NCI-H345 (cell line): ENCODE measurements around the gene TRMT1.

Experiments
- DNase-seq: peaks from one replicate; lab custom pipeline; 2025; lab: John Stamatoyannopoulos, UW

Gene TRMT1

DNA sequence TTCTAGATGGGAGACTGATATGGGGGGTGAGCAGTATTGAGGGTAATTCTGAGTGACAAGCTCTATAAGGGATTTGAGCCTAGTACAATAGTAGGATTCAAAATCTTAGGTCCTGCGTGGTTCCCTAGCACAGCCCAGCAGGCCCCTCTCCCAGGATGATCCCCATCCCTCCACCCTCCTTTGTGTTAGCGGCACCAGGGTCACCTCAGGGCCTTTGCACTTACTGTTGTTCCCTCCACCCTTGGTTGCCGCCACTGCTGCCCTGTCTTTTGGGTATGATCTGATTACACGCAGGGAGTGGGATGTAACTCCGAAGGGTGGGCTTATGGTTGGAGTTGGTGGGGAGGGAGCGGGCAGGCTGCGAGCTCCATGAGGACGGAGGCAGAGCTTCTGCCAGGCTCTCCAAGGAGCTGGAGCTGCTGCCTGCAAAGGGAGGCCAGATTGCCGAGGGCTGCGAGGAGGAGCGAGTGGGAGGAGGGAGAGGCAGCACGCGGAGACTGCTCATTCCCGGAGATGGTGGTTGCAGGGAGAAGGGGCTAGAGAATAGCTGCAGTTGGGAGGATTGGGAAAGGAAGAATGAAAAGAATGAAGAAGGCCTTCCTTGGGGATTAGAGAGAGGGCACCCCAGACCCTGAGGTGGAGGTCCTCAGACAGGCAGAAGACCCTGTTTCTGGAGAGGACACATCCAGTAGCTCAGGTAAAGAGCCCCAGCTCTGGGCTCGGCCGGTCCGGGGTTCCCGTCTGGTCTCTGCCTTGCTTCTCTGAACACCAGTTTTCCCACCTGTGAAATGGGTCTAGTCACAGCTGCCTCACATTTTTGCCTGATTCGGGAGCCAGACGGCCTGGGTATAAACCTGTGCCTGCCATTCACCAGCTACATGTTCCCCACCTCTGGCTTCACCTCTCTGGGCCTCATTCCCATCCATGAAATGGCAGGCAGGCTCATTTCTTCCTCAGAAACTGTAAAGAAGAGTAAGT is 6.7 kb upstream of the TRMT1 start:
- no peak for DNase-seq

- DNase-seq: no peak
Observed at GRCh38 chr19:13122275-13122878, 5.8 kb upstream of the TRMT1 start.

DNA sequence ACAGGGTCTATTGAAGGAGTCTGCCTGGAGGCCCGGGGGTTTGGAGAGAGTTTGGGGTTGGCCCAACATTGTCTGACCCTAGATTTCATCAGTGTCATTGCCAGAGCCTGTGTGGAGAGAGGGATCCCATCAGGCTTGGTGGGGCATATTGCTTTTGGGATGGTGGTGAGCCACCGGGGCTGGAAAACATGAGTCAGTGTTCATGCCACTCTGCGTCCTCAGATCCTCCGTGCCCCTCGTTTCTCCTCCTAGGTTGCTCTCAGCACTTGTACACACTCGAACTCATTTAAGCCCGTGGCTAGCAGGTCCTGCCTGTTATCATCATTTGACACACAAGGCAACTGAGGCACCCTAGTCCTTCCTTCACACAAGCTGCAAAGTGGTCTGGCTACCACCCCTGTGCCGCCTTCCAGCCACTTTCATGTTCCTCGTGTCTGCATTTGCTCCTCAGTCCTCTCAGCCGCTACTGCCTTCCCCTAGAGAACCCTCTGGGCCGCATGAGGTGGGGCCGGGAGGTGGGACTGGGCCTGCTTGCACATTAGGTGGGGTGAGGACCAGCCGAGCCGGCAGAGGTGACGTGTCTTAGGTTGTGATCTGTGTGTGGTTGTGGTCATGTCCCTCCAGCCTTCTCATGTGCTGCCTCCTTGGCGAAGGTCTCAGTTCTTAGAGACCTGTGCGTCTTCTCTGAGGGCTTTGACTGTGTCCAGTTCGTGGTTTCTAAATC is 5.2 kb upstream of the TRMT1 start:
- DNase-seq: no peak

GRCh38 chr19:13120817-13121216 is 4.3 kb upstream of the TRMT1 start:
- DNase-seq: no peak

- no peak for DNase-seq
Observed at GRCh38 chr19:13120031-13120430, 3.5 kb upstream of the TRMT1 start.

DNA sequence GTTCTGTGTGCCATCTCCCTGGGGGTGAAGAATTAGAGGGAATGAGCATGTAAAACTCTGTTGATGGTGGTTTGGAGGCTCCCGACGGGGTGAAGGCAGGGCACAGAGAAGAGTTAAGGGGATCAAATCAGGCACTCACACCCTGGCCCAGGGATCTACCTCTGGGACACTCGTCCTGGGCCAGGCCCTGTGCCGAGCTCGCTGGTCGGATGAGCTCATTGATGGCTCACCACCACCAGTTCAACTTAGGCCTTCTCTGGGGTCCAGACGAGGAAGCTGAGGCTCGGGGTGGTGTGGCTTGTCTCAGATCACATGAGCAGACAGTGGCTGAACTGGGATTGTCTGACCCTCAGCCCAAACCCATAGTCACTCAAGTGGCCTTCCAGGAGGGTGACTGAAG is 3.1 kb upstream of the TRMT1 start:
- DNase-seq: no peak

GRCh38 chr19:13118424-13119193 is 2.1 kb upstream of the TRMT1 start:
- peak; percentile 7 for DNase-seq

DNA sequence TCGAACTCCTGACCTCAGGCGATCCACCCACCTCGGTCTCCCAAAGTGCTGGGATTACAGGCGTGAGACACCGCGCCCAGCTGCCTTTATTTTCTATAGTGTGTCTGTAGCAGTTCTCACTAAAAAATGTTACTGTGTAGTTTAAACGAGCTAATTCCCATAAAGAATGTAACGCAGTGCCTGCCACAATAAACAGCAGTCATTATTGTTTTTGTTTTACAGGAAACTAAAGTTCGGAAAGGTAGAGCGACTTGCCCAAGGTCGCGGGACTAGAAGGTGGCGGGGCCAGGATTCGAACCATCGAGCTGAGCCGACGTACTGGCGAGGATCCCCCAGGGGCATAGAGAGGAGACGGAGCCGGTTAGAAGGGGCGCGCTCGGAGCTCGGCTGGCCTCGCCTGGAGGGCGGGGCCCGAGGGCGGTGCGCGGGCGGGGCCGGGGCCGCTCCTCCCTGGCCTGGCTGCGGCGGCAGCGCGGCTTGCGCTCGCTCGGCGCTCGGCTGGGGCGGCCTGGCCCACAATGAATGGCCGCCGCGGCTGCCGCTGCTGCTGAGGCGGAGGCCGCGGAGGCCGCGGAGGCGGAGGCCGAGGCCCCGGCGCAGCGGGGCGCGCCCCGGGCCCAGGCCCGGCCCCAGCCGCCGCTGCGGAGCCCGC is 1.4 kb upstream of the TRMT1 start, which contains the start of gene NACC1:
NACC1 (plus strand) TSS at position 493 of the 652 bp plus-strand sequence. CDS start 16,944 bp downstream, outside the sequence.
- peak; percentile 72 for DNase-seq

GRCh38 chr19:13117176-13117771 is 734 bp upstream of the TRMT1 start:
- no peak for DNase-seq

DNA sequence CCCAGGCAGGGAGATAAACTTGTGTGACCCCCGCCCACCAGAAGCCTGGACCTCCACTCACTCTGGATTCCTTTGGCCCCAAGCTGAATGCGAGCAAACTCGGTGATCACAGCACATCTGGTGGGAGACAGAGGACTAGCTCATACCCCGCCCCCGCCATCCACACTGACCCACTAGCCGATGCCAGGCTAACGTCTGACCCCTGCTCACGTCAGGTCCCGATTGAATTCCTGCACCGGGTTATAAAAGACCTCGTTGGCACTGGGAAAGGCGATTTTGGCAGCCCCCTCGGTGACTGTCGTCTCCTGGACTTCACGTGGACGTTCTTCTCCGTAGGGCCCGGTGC is 631 bp downstream of the TRMT1 start:
- no peak for DNase-seq

DNA sequence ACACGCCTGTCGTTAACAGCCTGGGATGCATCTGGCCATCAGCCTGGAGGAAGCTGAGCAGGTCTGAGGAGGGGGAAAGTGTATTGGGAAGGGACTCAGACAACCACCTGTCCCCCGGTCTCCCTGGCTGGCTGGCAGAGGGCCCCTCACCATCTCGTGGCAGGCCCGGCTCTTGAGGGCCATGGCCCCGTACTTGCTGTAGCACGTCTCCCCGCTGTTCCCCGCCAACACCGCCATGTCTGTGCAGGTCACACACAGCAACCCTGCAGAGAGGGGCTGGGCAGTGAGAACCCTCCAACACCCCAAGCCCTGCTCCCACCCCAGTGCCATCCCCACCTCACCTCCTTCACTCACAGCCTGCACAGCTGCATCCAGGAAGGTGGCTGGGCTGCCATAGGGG is 4.0 kb downstream of the TRMT1 start:
- DNase-seq: no peak

DNA sequence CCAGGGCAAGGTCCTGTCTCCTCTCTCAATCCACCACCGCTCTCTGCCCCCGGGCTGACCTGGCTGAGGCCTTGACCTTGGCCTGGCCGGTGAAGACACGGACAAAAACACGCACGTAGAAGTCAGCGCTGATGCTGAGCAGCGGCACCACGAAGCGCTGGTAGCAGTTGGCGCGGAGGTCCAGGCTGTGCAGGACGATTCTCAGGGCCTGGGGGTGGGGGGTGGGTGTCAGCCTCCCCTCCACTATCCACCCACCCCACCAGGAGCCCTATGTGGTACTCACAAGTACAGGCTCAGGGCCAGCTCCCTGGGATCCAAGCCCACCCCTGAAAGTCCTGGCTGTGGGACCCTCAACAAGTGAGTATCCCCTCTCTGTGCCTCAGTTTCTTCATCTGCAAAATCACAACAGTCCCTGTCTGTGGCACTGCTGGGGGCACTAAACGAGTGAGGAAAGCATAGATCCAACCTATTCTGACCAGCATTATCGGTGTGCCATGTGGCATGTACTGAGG is 6.4 kb downstream of the TRMT1 start:
- no peak for DNase-seq

DNA sequence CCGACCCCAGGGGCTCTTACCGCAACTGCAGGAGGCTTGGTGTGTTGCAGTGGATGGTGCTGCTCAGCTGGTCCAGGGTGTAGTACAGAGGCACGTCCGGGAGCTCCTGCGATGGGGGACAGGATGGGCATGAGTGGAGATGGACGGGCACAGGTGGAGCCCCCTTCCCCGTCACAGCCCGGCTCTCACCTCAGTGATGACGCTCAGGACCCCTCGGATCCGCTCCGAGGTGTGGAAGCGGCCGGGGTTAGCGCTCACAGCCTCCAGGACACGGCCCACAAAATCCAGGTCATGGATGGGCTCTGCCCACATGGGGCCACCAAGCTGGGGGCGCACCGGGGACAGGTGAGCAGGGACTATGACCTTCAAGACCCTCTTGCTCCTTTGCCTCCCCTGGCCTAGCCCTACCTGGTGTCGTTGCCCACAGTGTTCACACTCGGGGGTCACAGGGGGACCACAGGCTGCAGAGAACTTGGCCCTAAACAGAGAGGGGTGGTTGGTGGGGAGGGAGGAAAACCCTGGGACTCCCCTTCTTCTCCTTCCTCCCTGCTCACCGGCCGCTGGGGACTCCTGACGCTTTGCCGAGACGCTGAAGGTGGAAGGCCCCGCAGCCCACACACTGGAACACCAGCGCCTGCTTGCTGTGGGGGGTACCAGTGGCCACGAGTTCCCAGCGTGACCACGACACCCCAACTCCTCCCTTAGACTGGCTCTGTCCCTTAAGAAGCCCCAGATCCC is 7.0 kb downstream of the TRMT1 start:
- DNase-seq: no peak

GRCh38 chr19:13104848-13105711 is 11.5 kb downstream of the TRMT1 start:
- no peak for DNase-seq

- DNase-seq: no peak
Observed at GRCh38 chr19:13104360-13104847, 12.1 kb downstream of the TRMT1 start.

GRCh38 chr19:13103581-13104359 is 12.8 kb downstream of the TRMT1 start:
- no peak for DNase-seq

DNA sequence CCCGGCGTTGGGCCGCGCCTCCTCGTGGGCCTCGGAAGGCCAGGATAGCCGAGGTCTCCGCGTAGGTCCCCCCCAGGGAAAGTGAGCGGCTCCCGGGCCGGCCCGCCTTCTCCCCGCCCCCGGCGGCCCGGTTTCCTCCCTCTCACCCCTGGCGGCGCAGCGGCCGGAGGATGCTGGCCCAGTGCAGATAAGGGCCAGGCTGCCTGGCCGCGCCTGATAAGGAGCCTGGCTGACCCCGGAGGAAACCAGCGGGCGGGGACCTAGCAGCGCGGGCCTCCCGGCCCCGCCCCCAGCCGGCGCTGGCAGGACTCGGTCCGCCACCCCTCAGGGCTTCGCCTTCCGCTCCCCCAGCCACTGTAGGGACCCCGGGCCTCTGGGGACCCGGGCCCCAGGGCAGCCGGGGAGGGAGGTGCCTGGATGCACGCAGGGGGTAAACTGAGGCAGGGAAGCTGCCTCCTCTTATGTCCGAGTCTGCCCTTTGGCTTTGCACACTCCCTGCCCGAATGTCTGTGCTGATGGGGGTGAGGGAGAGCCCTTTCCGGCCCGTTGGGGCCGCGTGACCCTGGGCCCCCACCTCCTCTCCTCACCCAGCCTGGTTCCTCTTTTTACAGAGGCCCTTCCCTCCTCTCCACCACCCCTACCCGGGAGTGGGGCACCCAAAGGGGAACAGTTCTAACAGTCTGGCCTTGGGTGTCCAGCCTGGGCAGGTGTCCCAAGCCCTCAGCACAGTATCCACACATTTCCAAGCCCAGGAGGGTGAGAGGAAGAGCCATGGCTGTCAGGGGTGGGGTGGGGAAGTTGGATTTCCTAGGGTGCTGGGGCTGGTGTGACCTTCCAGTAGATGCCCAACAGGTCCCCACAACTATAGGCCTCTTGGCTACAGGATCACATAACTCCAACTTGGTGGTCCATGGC is 13.6 kb downstream of the TRMT1 start, which contains the start of gene LYL1:
LYL1 (minus strand) TSS at position 193 of the 915 bp plus-strand sequence. CDS start 1,687 bp downstream, outside the sequence.
- DNase-seq: no peak
